Caco-2 (cell line): ENCODE data around the gene ARHGEF4. TPM values are rescaled to one million over a fixed set of nuclear protein-coding genes. Genes with fewer than 3 reads are reported as not detected.

Experiments
- BruUV-seq: library from RNA; stranded (reverse); fragments of 400-500 nt; replicated peaks from 2 replicates; lab custom pipeline; 2021; lab: Mats Ljungman, UMichigan
- CTCF ChIA-PET: fragments of 300-600 bp; sonication (Branson Sonifier 250); formaldehyde crosslinking; loops from one replicate; lab custom pipeline; 2022; ENCODE audit warnings: antibody characterized with exemption; lab: Charles Lee
- POLR2A ChIA-PET: fragments of 300-600 bp; sonication (Branson Sonifier 250); formaldehyde crosslinking; loops from one replicate; lab custom pipeline; 2022; ENCODE audit warnings: antibody characterized with exemption; lab: Charles Lee
- DNase-seq, 2 experiments: peaks; one replicate each; pipeline versions ENCODE4 v3.0.0 to v3.0.0-alpha.2; 2020 to 2022
- H3K27me3 ChIP-seq: replicated peaks from 2 replicates; pipeline ENCODE4 v1.6.0; 2011; ENCODE audit warnings: low read length; ENCODE audit not compliant: control insufficient read depth, insufficient read depth
- H3K36me3 ChIP-seq: 2 replicates; pipeline ENCODE4 v1.5.1; 2011; ENCODE audit warnings: low read length; ENCODE audit not compliant: control insufficient read depth, insufficient read depth
- H3K4me1 ChIP-seq: fragments of 250-450 bp; sonication (Bioruptor Pico); 2 replicates; pipeline ENCODE4 v1.5.1; 2020; ENCODE audit warnings: mild to moderate bottlenecking
- H3K4me3 ChIP-seq: 2 replicates; pipeline ENCODE4 v1.5.1; 2011; ENCODE audit warnings: low read depth, mild to moderate bottlenecking, control low read depth, low read length
- H3K9me3 ChIP-seq: fragments of 250-450 bp; sonication (Bioruptor Pico); 2 replicates; pipeline ENCODE4 v1.5.1; 2020; ENCODE audit warnings: mild to moderate bottlenecking, moderate library complexity
- H3K27ac Mint-ChIP-seq: one replicate; pipeline ENCODE4 v1.8.0; 2022; ENCODE audit warnings: mixed read lengths; ENCODE audit not compliant: unreplicated experiment
- H3K27me3 Mint-ChIP-seq: one replicate; pipeline ENCODE4 v1.8.0; 2022; ENCODE audit warnings: mixed read lengths; ENCODE audit not compliant: insufficient read depth, unreplicated experiment
- H3K36me3 Mint-ChIP-seq: one replicate; pipeline ENCODE4 v1.8.0; 2022; ENCODE audit warnings: mild to moderate bottlenecking, mixed read lengths; ENCODE audit not compliant: insufficient read depth, unreplicated experiment
- H3K4me1 Mint-ChIP-seq: one replicate; pipeline ENCODE4 v1.8.0; 2022; ENCODE audit warnings: low read depth, mixed read lengths; ENCODE audit not compliant: unreplicated experiment
- H3K4me3 Mint-ChIP-seq: one replicate; pipeline ENCODE4 v1.8.0; 2022; ENCODE audit warnings: mild to moderate bottlenecking, moderate library complexity, mixed read lengths; ENCODE audit not compliant: unreplicated experiment
- H3K9me3 Mint-ChIP-seq: one replicate; pipeline ENCODE4 v1.8.0; 2022; ENCODE audit warnings: mixed read lengths; ENCODE audit not compliant: unreplicated experiment
- CTCF ChIP-seq, 2 experiments: fragments of 200-600 bp in 1 of 2; IDR thresholded peaks; 1 replicate in 1 of 2; 2 replicates in 1 of 2; pipeline versions ENCODE4 v1.5.1 to v1.8.0; 2011 to 2022; ENCODE audit warnings: antibody characterized with exemption in 1 of 2, control low read depth in 1 of 2, inconsistent platforms in 1 of 2, low read depth in 1 of 2, low read length in 1 of 2, mild to moderate bottlenecking in 1 of 2, moderate library complexity in 1 of 2; ENCODE audit not compliant: insufficient read depth in 1 of 2, severe bottlenecking in 1 of 2, unreplicated experiment in 1 of 2
- intact Hi-C: fragments of 100-400 bp; cut with micrococcal nuclease; formaldehyde crosslinking; loops from one replicate; pipeline ENCODE4 v1.10.0; 2022; ENCODE audit not compliant: unreplicated experiment
- total RNA-seq: library from RNA; stranded (reverse); gene quantifications from 2 replicates; pipeline ENCODE4 v1.2.3, GENCODE V29; 2022

Gene ARHGEF4
- total RNA-seq, 1 experiment from 2014 or later: 1.8 TPM

- Histone ChIP-seq H3K9me3 (no peaks in the 10 kb centered on the region), H3K27me3 (no peaks in the 10 kb centered on the region), H3K36me3 (peaks cover 6% of the 10 kb centered on the region; the same call in 1 of the 2 replicates), H3K4me3 (no peak overlapping the region), H3K4me1 (no peaks in the 10 kb centered on the region)
- CTCF ChIA-PET: no interaction called here
- DNase-seq: no peak
- Mint-ChIP-seq H3K27me3 (no peaks in the 10 kb centered on the region), H3K36me3 (peaks cover 91% of the 10 kb centered on the region), H3K4me1 (peaks cover 8% of the 10 kb centered on the region), H3K4me3 (no peak overlapping the region), H3K27ac (no peak overlapping the region), H3K9me3 (no peaks in the 10 kb centered on the region)
- BruUV-seq: TSS peak; percentile 8
- TF ChIP-seq CTCF (IDR thresholded peaks at IDR 0.05; ENCODE audit: insufficient read depth in 1 of 2, low read depth in 1 of 2, low read length in 1 of 2, severe bottlenecking in 1 of 2, unreplicated experiment in 1 of 2): no peak
- intact Hi-C loops: no loop called here
- POLR2A ChIA-PET: no interaction called here
Measured at GRCh38 chr2:131081190-131081589, 244.5 kb downstream of the ARHGEF4 start.

DNA sequence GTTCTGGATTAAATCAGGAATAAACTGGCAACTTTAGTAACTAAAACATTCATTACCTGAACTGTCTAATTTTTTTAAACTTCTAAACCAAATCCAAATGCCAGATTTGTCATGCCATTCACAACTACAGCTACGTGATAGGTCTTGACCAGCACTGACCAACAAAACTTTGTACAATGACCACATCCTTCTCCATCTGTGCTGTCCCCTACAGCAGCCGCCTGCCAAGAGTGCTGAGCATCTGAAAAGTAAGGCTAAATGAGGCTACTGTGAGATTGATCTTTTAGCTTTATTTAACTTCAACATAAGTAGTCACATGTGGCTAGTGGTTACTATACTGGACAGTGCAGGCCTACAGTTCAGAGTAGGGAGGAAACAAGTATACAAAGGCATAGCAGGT is 248.9 kb downstream of the ARHGEF4 start:
- no peak overlapping the region for H3K4me3 Mint-ChIP-seq
- intact Hi-C loops: no loop called here
- ChIA-PET CTCF (no interaction called here), POLR2A (no interaction called here)
- H3K9me3 Mint-ChIP-seq: no peaks in the 10 kb centered on the region
- no peaks in the 10 kb centered on the region for H3K4me1 Mint-ChIP-seq
- Histone ChIP-seq H3K36me3 (peaks cover 10% of the 10 kb centered on the region), H3K4me3 (no peak overlapping the region), H3K27me3 (no peaks in the 10 kb centered on the region), H3K4me1 (no peaks in the 10 kb centered on the region), H3K9me3 (no peaks in the 10 kb centered on the region)
- H3K27ac Mint-ChIP-seq: no peak overlapping the region
- H3K27me3 Mint-ChIP-seq: no peaks in the 10 kb centered on the region
- no peak for DNase-seq
- no TSS peak for BruUV-seq
- no peak for TF ChIP-seq CTCF (IDR thresholded peaks at IDR 0.05; ENCODE audit: insufficient read depth in 1 of 2, low read depth in 1 of 2, low read length in 1 of 2, severe bottlenecking in 1 of 2, unreplicated experiment in 1 of 2)
- H3K36me3 Mint-ChIP-seq: peaks cover 91% of the 10 kb centered on the region

GRCh38 chr2:131092458-131093005 is 255.8 kb downstream of the ARHGEF4 start:
- H3K4me3 Mint-ChIP-seq: peak overlapping the region; percentile 90
- Histone ChIP-seq H3K4me3 (peak overlapping the region; percentile 51), H3K27me3 (no peaks in the 10 kb centered on the region), H3K9me3 (no peaks in the 10 kb centered on the region), H3K36me3 (peaks cover 3% of the 10 kb centered on the region), H3K4me1 (peaks cover 16% of the 10 kb centered on the region)
- ChIA-PET POLR2A (interaction anchor here (0.6 to 1.9 kb wide), 6 partner anchors 12 to 410 kb away, joined by 3 to 18 read pairs (median 6); partner anchors contain the start of gene PLEKHB2), CTCF (interaction anchor here (0.7 to 3.5 kb wide), 2 partner anchors 10 to 11 kb away, joined by 3 to 14 read pairs; partner anchors contain the start of gene PLEKHB2)
- peaks cover 9% of the 10 kb centered on the region for H3K4me1 Mint-ChIP-seq
- H3K27me3 Mint-ChIP-seq: no peaks in the 10 kb centered on the region
- no peak for TF ChIP-seq CTCF (IDR thresholded peaks at IDR 0.05; ENCODE audit: insufficient read depth in 1 of 2, low read depth in 1 of 2, low read length in 1 of 2, severe bottlenecking in 1 of 2, unreplicated experiment in 1 of 2)
- H3K27ac Mint-ChIP-seq: peak overlapping the region; percentile 74
- BruUV-seq: TSS peak; percentile 52
- peaks cover 67% of the 10 kb centered on the region for H3K36me3 Mint-ChIP-seq
- DNase-seq: no peak
- H3K9me3 Mint-ChIP-seq: no peaks in the 10 kb centered on the region
- intact Hi-C loops: loop anchor here (1.0 to 5.0 kb wide), 2 partner anchors 12 to 400 kb away; partner anchors contain the start of gene MZT2A
